Activated CD4-positive, alpha-beta T cell treated with anti-CD3 and anti-CD28 coated beads for 4 hours (primary cell): ENCODE data around the gene AGO3.

Experiments
- DNase-seq, 2 donors: peaks; one replicate each; pipeline ENCODE4 v3.0.0-alpha.2; 2020

The AGO3 gene

DNA sequence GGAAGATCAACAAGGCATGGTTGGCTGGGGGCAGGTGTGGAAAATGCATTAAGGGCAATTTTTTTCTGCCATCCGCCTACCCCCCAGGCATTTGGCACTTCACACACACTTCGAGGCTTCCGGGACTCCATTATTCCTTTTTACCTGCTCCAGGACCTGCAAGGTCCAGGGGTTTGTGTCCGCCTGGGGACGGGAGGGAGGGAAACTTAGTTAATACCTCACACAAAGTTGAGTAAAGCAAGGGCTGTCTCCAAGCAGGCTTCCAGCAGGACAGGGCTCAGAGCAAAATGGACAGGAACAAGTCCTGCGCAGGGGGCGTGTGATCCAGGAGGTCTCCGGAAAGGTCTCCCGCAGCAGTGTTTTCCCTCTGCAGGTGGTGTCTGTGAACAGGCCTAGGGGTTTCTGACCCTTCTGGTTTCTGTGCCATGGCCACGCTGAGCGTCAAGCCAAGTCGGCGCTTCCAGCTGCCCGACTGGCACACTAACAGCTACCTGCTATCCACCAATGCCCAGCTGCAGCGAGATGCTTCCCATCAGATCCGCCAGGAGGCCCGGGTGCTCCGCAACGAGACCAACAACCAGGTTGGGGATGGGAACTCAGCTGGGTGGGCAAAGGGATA is 153.7 kb downstream of the AGO3 start:
- DNase-seq = no peak

DNA sequence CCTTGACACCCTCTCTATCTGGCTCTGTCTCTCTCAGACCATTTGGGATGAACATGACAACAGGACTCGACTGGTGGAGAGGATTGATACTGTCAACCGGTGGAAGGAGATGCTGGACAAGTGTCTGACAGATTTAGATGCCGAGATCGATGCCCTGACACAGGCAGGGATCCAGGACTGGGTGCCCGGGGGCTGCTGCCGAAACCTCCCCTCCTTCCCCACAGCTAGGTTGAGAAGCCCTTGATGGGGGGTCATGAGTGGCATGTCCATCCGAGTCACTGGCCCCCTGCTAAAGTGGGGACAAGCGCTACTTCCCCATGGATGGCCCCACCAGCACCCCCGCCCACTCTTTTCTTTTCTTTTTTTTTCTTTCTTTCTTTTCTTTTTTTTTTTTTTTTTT is 154.2 kb downstream of the AGO3 start:
- DNase-seq = no peak

DNA sequence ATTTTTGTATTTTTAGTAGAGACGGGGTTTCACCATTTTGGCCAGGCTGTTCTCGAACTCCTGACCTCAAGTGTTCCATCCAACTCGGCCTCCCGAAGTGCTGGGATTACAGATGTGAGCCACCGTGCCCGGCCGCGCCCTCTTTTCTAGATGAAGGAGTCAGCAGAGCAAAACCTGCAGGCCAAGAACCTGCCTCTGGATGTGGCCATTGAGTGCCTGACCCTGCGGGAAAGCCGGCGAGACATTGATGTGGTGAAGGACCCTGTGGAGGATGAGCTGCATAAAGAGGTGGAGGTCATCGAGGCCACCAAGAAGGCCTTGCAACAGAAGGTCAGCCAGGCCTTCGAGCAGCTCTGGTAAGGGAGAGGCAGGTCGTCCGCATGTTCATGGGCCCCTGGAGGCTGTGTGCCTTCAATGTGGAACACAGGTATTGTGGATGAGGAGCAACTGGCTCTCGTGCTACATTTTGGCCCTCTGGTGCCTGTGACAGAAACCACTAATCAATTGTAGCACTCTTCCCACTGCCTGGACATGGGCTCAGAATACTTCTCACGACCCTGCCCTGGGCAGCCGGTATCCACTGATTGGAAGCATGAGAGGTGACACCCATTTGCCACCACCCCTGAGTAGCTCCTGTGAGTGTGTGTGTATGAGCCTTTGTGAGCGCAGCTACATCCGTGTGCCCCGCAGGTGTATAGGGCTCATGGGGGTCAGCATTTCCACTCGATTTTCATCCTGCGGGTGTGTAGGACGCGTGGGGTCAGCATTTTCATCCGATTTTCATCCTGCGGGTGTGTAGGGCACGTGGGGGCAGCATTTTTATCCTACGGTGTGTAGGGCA is 155.0 kb downstream of the AGO3 start:
- DNase-seq = no peak

DNA sequence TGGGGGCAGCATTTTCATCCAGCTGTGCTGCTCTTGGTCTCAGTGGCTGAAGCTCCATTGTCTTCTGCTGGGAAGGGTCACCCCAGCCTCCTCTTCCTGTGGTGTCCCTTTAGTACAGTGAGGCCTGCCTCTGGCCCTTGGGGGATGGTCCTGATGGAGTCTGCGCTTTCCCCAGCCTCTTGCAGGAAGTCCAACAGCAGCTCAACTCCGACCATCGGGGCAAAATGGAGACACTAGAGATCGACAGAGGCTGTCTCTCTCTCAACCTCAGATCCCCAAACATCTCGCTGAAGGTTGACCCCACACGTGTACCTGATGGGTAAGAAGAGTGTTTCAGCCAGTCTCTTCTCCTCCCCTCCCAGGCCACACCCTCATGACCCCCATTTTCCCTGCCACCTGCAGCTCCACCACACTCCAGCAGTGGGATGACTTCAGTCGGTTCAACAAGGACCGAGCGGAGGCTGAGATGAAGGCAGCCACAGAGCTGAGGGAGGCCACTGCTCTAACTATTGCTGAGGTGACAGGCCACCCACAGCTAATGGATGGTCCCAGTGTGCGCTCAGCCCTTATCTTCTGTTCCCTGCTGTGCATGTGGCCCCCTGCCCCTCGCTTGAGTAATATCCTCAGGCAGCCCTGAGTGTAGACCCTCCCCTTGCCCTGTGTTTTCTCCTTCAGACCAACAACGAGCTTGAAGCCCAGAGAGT is 155.8 kb downstream of the AGO3 start:
- no peak for DNase-seq

DNA sequence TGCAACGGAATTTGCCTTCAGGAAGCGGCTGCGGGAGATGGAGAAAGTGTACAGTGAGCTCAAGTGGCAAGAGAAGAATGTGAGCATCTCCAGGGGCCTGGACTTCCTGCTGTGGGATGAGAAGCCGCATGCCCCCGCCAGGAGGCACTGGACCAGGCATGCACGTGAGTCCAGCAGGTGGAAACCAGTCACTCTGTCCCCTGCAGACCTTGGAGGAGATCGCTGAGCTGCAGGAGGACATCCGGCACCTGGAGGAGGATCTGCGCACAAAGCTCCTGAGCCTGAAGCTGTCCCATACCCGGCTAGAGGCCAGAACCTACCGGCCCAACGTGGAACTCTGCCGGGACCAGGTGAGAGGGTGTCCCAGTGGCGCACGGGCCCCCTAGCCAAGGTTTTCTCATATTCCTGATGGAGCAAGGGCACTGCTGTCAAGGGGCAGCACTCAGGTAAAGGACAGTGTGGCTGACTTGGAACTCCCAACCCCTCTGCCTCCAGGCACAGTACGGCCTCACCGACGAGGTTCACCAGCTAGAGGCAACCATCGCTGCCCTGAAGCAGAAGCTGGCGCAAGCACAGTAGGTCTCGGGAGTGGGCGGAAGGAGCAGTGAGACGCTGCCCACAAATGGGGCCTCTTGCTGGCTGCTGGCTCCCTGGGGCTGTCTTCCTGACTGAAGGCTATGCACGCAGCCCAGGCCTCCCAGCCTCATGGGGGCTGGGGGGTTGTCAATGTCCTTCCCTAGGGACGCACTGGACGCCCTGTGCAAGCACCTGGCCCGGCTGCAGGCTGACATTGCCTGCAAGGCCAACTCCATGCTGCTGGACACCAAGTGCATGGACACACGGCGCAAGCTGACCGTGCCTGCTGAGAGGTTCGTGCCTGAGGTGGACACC is 156.6 kb downstream of the AGO3 start:
- no peak for DNase-seq

DNA sequence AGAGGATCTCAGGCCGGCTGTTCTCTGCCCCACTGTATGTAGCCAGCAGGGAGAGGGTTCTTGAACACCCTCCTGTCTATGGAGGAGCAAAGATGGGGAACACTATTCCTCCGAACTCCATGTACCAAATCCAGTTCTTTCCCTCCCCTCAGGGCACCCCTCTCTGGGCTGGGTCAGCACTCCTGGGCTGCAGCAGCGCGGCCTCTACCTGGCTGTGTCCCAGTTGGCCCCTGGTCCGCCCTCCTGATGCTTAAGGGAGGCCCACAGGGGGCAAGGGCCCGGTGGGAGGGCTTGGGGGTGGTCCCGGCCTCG is 157.3 kb downstream of the AGO3 start:
- no peak for DNase-seq

DNA sequence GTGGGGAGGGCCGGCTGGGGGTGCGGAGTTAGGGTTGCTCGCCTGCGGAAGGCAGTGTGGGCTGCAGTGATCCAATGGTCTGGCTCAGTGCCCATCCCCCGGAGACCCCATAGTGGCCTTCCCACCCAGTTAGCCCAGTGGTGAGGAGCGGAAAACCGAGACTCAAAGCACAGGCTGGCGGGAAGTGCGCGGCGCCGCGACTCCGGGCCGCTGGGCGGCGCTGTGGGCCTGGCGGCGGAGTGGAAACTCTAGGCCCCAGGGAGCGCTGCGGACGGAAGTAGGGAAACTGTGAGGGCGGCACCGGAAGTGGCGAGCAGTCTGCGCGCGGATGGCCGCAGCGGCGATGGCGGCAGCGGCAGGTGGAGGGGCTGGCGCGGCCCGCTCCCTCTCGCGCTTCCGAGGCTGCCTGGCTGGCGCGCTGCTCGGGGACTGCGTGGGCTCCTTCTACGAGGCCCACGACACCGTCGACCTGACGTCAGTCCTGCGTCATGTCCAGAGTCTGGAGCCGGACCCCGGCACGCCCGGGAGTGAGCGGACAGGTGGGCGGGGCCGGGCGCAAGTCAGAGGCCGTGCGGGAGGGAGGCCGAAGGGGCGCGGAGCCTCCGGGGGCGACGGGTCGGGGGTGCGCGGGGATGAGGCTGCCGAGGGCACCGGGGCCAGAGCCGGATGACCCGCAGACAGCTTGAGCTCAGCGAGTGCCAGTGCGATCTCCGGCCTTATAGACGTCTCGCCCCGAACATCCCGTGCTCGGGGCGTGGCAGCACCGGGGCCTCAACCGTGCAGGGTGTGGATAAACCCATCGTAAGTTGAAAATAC is 157.9 kb downstream of the AGO3 start, which contains the start of gene ADPRS:
Gene ADPRS, plus strand, starts transcription at position 316 of the 816 bp plus-strand sequence. Its CDS starts 13 bp downstream, at position 329.
- peak; percentile 86 to 87 for DNase-seq

DNA sequence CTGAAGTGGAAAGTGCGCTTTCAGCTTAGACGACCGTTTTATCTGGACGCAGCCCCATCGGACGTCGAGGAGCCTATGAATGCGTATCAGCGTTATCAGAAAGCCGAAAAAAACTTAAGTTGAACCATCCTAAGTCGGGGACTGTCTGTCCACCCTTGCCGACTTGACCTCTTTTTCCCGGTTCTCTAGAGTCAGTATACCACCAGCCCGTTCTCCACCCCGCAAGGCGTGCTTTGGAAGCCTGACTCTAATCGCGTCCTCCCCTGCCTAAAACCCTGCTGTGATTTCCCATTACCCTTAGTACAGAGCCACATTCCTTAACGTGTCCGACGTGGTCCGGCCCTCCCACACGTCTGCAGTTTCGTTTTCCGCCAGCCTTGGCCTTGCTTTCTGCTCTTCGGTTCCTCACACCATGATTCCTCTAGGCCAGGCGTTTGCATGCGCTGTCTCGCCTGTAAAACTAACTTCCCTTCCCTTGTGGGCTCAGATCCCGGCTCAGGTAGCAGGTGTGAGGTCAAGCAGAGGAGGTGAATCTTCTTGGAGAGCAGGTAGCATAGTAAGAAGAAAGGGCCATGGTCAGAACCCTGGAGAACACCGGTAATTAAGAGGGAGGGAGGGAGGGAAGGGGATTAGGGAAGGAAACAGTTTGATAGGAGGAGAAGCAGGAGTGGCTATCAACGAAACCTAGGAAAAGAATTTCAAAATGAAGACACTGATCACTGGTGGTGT is 158.7 kb downstream of the AGO3 start:
- DNase-seq = no peak

DNA sequence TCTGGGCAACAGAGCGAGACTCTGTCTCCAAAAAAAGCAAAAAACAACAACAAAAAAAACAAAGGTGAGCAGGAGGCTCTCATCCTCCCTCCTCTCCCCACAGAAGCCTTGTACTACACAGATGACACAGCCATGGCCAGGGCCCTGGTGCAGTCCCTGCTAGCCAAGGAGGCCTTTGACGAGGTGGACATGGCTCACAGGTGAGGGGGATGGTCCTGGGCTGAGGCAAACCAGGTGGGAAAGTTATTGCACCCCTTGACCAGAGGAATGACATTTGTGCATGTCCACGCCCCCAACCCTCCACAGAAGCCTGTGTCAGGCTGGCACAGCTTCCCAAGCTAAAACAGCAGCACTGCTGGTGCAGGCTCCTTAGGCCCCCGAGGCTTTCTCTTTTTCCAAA is 160.2 kb downstream of the AGO3 start:
- no peak for DNase-seq

DNA sequence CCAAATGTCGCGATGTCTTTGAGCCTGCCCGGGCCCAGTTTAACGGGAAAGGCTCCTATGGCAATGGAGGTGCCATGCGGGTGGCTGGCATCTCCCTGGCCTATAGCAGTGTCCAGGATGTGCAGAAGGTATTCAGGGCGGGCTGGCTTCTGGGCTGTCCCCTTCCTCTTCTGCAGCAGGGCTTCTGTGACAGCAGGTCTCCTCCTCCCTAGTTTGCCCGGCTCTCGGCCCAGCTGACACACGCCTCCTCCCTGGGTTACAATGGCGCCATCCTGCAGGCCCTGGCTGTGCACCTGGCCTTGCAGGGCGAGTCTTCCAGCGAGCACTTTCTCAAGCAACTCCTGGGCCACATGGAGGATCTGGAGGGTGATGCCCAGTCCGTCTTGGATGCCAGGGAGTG is 160.8 kb downstream of the AGO3 start:
- no peak for DNase-seq

DNA sequence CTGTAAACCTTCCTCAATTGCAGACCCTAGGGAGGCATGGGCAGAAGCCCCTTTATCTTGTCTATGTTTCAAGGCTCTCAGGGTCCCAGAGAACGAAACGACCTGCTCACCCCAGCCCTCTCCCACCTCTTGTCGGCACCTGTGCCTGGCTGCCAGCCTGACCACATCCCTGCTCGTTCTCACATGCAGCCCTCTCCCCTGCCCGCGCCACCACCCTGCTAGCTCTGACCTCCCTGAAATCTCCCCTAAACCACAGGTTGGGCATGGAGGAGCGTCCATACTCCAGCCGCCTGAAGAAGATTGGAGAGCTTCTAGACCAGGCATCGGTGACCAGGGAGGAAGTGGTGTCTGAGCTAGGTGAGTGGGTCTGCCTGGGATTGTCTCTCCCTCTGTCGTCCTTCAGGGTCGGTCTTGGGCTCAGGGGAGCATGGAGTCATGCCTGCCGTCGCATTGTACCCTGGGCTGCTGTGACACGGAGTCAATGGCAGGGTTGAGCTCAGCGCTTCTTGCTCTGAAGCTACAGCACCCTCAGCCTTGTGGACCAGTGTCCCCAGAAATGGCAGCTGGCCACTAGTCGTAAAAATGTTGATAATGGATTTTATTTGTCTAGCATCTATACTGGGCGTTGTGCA is 161.4 kb downstream of the AGO3 start:
- DNase-seq = no peak

DNA sequence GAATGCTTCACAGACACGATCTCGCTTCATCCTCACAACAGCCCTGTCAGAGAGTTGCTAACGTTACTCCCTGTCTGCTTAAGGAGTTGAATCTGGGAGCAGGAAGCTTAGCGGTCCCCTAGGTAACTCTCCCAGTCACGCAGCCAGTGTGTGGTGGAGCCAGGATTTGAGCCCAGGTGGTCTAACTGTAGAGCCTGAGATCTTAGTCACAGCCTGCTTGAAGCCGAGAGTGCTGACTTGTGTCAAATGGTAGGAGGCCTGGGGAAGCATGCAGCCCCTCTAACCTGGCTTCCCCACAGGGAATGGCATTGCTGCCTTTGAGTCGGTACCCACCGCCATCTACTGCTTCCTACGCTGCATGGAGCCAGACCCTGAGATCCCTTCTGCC is 161.9 kb downstream of the AGO3 start:
- DNase-seq = no peak

DNA sequence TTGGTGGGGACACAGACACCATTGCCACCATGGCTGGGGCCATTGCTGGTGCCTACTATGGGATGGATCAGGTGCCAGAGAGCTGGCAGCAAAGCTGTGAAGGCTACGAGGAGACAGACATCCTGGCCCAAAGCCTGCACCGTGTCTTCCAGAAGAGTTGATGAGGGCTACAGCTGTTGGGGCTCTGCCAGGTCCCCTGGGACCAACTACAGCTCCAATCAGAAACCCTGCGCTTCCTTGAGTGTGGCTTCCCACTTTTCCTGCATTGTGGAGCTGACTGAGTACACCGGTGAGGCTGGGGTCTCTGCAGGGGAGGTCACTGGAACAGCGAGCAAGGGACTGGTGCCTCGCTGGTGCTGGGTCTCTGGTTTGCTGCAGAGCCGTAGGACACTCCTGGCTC is 162.3 kb downstream of the AGO3 start:
- DNase-seq = no peak

DNA sequence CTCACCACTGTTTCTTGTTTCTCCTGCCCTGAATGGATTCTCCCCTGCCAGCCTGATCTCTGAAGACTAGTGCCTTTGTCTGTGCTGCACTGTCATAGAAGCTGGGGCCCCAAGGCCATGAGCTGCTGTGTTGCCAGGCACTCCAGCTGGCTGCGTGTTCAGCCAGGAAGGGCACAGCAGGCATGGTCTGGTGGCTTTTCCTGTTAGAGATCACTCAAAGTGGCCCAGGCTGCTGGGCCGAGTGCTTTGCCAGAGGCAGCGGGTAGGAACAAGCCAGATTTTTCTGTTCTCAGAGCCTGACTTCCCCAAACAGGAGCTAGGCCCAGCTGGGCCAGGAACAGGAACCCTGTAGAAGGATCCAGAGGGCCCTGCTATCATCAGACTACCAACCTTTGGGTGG is 163.0 kb downstream of the AGO3 start:
- DNase-seq = no peak

DNA sequence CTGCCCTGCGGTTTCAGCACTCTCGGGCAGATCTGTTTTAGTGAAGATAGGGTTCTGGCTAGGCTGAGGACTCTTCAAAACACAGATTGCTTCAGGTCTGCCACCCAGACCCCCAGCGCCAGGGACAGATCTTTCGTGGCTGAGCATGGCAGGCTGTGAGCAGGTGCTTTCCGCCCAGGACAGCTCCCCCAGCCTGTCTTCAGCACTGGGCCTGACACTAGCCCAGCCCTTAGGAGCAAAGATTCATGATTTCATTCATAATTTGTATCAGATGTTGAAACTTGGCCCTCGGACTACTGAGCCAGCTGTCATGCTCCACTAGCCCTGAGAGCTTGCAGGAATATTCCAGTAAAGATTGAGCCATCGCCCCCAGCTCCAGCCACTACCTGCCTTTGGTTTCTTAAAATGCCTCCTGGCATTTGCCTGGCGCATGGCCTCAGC is 163.7 kb downstream of the AGO3 start:
- no peak for DNase-seq

DNA sequence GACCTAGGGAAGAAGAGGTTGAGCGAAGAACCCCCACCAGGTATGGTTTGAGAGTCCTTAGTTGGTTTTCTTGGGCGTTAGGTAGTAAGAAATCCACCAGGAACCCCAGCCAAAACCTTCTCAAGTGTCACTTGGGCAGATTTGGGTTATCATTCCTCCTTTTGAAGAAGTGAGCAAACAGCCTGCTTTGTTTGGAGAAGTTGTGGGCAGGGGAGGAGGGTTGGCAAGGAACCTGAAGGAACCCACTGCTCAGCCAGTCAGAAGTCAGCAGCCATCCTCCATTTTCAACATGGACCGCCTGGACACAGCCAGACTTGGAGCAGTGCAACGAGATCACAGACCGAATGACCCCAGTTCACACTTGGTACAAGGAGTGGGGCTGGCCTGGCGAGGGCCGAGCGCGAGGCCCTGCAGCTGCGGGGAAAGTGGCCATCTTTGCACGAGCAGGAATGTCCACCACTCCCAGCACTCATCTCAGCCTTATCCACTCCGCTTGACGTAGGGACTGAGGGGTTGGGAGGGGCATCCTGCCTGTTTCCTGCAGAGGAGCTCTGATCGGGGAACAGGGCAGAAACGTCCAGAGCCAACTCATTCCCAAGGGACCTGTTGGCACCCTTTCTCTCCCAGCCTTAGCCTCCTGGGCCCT is 165.0 kb downstream of the AGO3 start:
- DNase-seq = no peak

DNA sequence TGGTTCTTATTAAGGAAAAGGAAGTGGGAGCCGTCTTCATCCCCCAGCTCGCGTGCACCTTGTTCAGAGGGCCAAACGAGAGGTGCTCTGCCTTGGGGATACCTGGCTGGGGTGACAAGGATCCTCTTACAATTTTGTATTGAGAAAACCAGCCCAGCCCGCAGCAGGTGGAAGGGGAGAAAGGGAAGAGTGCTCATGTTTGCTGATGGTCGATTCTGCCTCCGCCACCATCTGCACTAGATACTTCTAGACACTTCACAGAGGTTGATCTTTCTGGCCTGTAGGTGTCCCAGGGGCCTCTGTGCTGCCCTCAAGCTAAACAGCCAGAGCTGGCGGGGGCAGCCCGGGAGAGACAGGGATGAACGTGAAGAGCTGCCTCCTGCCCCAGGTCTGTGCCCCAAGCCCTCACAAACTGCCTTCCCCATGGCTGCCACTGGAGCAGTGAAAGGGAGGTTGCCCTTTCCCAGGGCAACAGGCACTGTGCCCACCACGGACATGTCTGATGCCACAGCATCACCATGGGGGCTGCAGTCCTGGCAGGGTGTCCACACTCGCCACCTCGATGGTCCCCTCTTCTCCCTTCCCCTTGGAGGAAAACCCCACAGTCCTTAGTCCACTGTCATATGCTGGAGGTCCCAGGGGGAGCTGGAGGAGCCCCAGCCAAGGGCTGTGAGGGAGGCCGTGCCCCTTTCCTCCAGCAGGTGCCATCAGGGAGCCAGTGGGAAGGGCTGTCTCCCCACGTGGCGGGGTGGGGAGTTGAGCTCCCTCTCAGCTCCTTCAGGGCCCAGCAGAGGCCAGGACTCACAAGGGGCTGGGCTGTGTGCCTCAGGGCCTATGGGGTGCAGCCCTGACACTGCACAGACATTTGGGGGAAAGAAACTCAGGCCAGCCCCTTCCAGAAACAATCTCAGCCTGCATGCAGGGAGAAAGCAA is 165.9 kb downstream of the AGO3 start:
- no peak for DNase-seq

DNA sequence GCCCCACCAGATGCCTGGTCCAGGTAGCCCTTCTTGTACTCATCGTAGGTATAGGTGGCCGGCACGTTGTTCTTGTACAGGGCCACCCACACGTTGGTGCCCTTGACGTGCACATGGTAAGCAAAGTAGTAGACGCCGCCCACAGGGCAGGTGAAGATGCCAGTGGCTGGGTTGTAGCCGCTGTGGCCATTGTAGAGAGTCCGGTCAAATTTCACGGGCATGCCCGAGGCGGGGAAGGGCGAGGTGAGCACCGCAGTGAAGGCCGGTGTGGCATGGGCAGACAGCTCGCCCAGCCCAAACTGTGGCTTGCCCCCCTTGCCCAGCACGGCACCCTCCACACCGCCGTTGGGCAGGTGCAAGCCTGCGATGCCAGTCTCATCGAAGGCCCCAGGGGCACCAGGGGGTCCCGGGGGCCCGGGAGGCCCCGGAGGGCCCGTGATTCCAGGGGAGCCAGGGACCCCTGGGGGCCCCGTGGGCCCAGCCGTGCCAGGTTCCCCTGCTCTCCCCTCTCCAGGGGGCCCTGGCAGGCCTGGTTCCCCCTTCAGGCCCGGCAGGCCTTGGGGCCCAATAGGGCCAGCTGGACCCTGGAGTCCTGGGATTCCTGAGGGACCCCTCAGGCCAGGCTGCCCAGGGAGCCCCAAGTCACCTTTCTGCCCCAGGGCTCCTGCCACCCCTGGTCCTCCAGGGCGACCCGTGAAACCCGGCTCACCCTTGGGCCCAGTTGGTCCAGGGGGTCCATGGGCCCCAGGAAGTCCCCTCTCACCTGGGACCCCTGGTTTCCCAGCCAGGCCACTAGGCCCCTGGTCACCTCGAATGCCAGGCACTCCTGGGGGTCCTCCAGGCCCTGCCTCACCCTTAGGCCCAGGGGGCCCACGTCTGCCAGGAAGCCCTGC is 167.0 kb downstream of the AGO3 start:
- no peak for DNase-seq
